ENCODE results near the gene DSCAM.

Gene DSCAM

GRCh38 chr21:40618191-40618973, 228.6 kb downstream of the DSCAM start:
- in situ Hi-C loops (cut with MboI; ENCODE audit: low sequenced_read_pairs), result no loop called here

- in situ Hi-C loops (cut with MboI; ENCODE audit: low sequenced_read_pairs), result no loop called here
Measured at GRCh38 chr21:40616377-40616704, 230.6 kb downstream of the DSCAM start.

GRCh38 chr21:40615505-40616376, 231.2 kb downstream of the DSCAM start:
- in situ Hi-C loops (cut with MboI; ENCODE audit: low sequenced_read_pairs), result no loop called here

- in situ Hi-C loops (cut with MboI; ENCODE audit: low sequenced_read_pairs), result no loop called here
Measured at GRCh38 chr21:40613546-40614030, 233.4 kb downstream of the DSCAM start.

GRCh38 chr21:40610345-40610744, 236.6 kb downstream of the DSCAM start:
- in situ Hi-C loops (cut with MboI; ENCODE audit: low sequenced_read_pairs), result no loop called here

GRCh38 chr21:40606341-40606740, 240.6 kb downstream of the DSCAM start:
- in situ Hi-C loops (cut with MboI; ENCODE audit: low sequenced_read_pairs), result no loop called here

- in situ Hi-C loops (cut with MboI; ENCODE audit: low sequenced_read_pairs), result no loop called here
Measured at GRCh38 chr21:40605094-40605493, 241.9 kb downstream of the DSCAM start.

- in situ Hi-C loops (cut with MboI; ENCODE audit: low sequenced_read_pairs), result no loop called here
Measured at GRCh38 chr21:40603774-40604173, 243.2 kb downstream of the DSCAM start.

GRCh38 chr21:40602080-40602479, 244.9 kb downstream of the DSCAM start:
- in situ Hi-C loops (cut with MboI; ENCODE audit: low sequenced_read_pairs), result no loop called here

GRCh38 chr21:40595806-40596205, 251.2 kb downstream of the DSCAM start:
- in situ Hi-C loops (cut with MboI; ENCODE audit: low sequenced_read_pairs), result no loop called here

GRCh38 chr21:40587736-40588346, 259.1 kb downstream of the DSCAM start:
- in situ Hi-C loops (cut with MboI; ENCODE audit: low sequenced_read_pairs), result no loop called here

GRCh38 chr21:40586575-40586974, 260.4 kb downstream of the DSCAM start:
- in situ Hi-C loops (cut with MboI; ENCODE audit: low sequenced_read_pairs), result no loop called here

GRCh38 chr21:40577285-40578043, 269.5 kb downstream of the DSCAM start:
- in situ Hi-C loops (cut with MboI; ENCODE audit: low sequenced_read_pairs), result no loop called here

- in situ Hi-C loops (cut with MboI; ENCODE audit: low sequenced_read_pairs), result no loop called here
Measured at GRCh38 chr21:40575976-40576375, 271.0 kb downstream of the DSCAM start.

- in situ Hi-C loops (cut with MboI; ENCODE audit: low sequenced_read_pairs), result no loop called here
Measured at GRCh38 chr21:40569357-40569756, 277.6 kb downstream of the DSCAM start.

GRCh38 chr21:40568807-40569206, 278.2 kb downstream of the DSCAM start:
- in situ Hi-C loops (cut with MboI; ENCODE audit: low sequenced_read_pairs), result no loop called here

- in situ Hi-C loops (cut with MboI; ENCODE audit: low sequenced_read_pairs), result no loop called here
Measured at GRCh38 chr21:40567501-40567900, 279.5 kb downstream of the DSCAM start.

GRCh38 chr21:40566486-40566885, 280.5 kb downstream of the DSCAM start:
- in situ Hi-C loops (cut with MboI; ENCODE audit: low sequenced_read_pairs), result no loop called here

GRCh38 chr21:40564318-40564717, 282.6 kb downstream of the DSCAM start:
- in situ Hi-C loops (cut with MboI; ENCODE audit: low sequenced_read_pairs), result no loop called here

GRCh38 chr21:40563900-40564299, 283.1 kb downstream of the DSCAM start:
- in situ Hi-C loops (cut with MboI; ENCODE audit: low sequenced_read_pairs), result no loop called here
